Neural cell (in vitro differentiated cells): ENCODE data around the gene SLC26A5. TPM values are rescaled to one million over a fixed set of nuclear protein-coding genes. Genes with fewer than 3 reads are reported as not detected.

Experiments used
- H2AFZ ChIP-seq: fragments of 200-600, 300-800 bp; sonication (generic), shearing (Covaris generic); 2 replicates; pipeline ENCODE4 v1.6.0; 2014; ENCODE audit warnings: low read depth, mild to moderate bottlenecking, antibody characterized with exemption, low read length, moderate library complexity
- H3F3A ChIP-seq: fragments of 200-600 bp; shearing (Covaris generic); 2 replicates; pipeline ENCODE4 v1.6.1; 2016; ENCODE audit warnings: mild to moderate bottlenecking, moderate library complexity, mixed read lengths, antibody characterized with exemption, low read length; ENCODE audit not compliant: insufficient read depth, poor library complexity, severe bottlenecking
- H3K27ac ChIP-seq: fragments of 200-600, 300-800 bp; sonication (generic), shearing (Covaris generic); 2 replicates; pipeline ENCODE4 v1.5.1; 2014; ENCODE audit warnings: mild to moderate bottlenecking, low read length, moderate library complexity
- H3K27me3 ChIP-seq: fragments of 300-800, 200-600 bp; sonication (generic), shearing (Covaris generic); 2 replicates; pipeline ENCODE4 v1.6.0; 2014; ENCODE audit warnings: mild to moderate bottlenecking, low read depth, low read length, moderate library complexity; ENCODE audit not compliant: insufficient read depth
- H3K36me3 ChIP-seq: fragments of 300-800, 200-600 bp; sonication (generic), shearing (Covaris generic); 2 replicates; pipeline ENCODE4 v1.5.1; 2014; ENCODE audit warnings: mild to moderate bottlenecking, antibody characterized with exemption, low read length, moderate library complexity; ENCODE audit not compliant: insufficient read depth
- H3K4me2 ChIP-seq: fragments of 300-800, 200-600 bp; sonication (generic), shearing (Covaris generic); 2 replicates; pipeline ENCODE4 v1.6.0; 2014; ENCODE audit warnings: mild to moderate bottlenecking, low read length
- H3K4me3 ChIP-seq: fragments of 300-800, 200-600 bp; sonication (generic), shearing (Covaris generic); 2 replicates; pipeline ENCODE4 v1.5.1; 2014; ENCODE audit warnings: mild to moderate bottlenecking, low read length, moderate library complexity
- H3K79me2 ChIP-seq: fragments of 200-600 bp; shearing (Covaris generic); replicated peaks from 2 replicates; pipeline ENCODE4 v1.6.0; 2014; ENCODE audit warnings: mild to moderate bottlenecking, low read length, moderate library complexity; ENCODE audit not compliant: insufficient read depth
- H3K9ac ChIP-seq: fragments of 300-800, 200-600 bp; sonication (generic), shearing (Covaris generic); 2 replicates; pipeline ENCODE4 v1.6.1; 2016; ENCODE audit warnings: mild to moderate bottlenecking, low read length, mixed read lengths
- H3K9me2 ChIP-seq: fragments of 200-600 bp; shearing (Covaris generic); 2 replicates; pipeline ENCODE4 v1.6.1; 2016; ENCODE audit warnings: mild to moderate bottlenecking, low read length, mixed read lengths; ENCODE audit not compliant: insufficient read depth
- H3K9me3 ChIP-seq: fragments of 200-600, 300-800 bp; sonication (generic), shearing (Covaris generic); 2 replicates; pipeline ENCODE4 v1.6.1; 2016; ENCODE audit warnings: mild to moderate bottlenecking, mixed run types, low read length, moderate library complexity, mixed read lengths
- H4K20me1 ChIP-seq: fragments of 200-600 bp; shearing (Covaris generic); 2 replicates; pipeline ENCODE4 v1.6.1; 2016; ENCODE audit warnings: mild to moderate bottlenecking, mixed run types; ENCODE audit not compliant: insufficient read depth
- EP300 ChIP-seq: fragments of 450-650 bp; conservative IDR thresholded peaks from 2 replicates; pipeline ENCODE4 v1.6.1; 2014; ENCODE audit warnings: antibody characterized with exemption, mild to moderate bottlenecking, moderate library complexity; ENCODE audit not compliant: poor library complexity, severe bottlenecking
- EZH2 ChIP-seq: fragments of 200-600, 300-800 bp; shearing (Covaris generic), sonication (generic); IDR thresholded peaks from 2 replicates; pipeline ENCODE4 v1.6.1; 2014; ENCODE audit warnings: antibody characterized with exemption, low read length, borderline replicate concordance, mild to moderate bottlenecking; ENCODE audit not compliant: insufficient read depth, poor library complexity, severe bottlenecking
- MXI1 ChIP-seq: fragments of 450-650 bp; conservative IDR thresholded peaks from 2 replicates; pipeline ENCODE4 v1.6.1; 2014; ENCODE audit warnings: antibody characterized with exemption, mild to moderate bottlenecking; ENCODE audit not compliant: poor library complexity, severe bottlenecking
- POLR2AphosphoS5 ChIP-seq: IDR thresholded peaks from 2 replicates; pipeline ENCODE4 v1.6.1; 2012
- RAD21 ChIP-seq: fragments of 450-650 bp; conservative IDR thresholded peaks from 2 replicates; pipeline ENCODE4 v1.6.1; 2014; ENCODE audit warnings: antibody characterized with exemption, mild to moderate bottlenecking, moderate library complexity
- REST ChIP-seq: IDR thresholded peaks from 2 replicates; pipeline ENCODE4 v1.6.1; 2012; ENCODE audit warnings: borderline replicate concordance
- SMC3 ChIP-seq: fragments of 450-650 bp; conservative IDR thresholded peaks from 2 replicates; pipeline ENCODE4 v1.6.1; 2014; ENCODE audit warnings: antibody characterized with exemption, mild to moderate bottlenecking, moderate library complexity; ENCODE audit not compliant: poor library complexity
- TAF1 ChIP-seq: IDR thresholded peaks from 2 replicates; pipeline ENCODE4 v1.6.1; 2012; ENCODE audit warnings: low read depth
- polyA plus RNA-seq: library from polyadenylated mRNA; depleted of rRNA; stranded (reverse); fragments of >200 nt; gene quantifications from 2 replicates; pipeline ENCODE4 v1.2.3, GENCODE V29; 2014
- TF ChIP-seq, protein P1 (sequence below): fragments of 450-650 bp; IDR thresholded peaks from 2 replicates; pipeline ENCODE4 v1.5.1; 2014; ENCODE audit warnings: antibody characterized with exemption, mild to moderate bottlenecking, moderate library complexity; ENCODE audit not compliant: poor library complexity, severe bottlenecking

Gene SLC26A5
- polyA plus RNA-seq, 1 donor from 2014 or later = not detected

DNA sequence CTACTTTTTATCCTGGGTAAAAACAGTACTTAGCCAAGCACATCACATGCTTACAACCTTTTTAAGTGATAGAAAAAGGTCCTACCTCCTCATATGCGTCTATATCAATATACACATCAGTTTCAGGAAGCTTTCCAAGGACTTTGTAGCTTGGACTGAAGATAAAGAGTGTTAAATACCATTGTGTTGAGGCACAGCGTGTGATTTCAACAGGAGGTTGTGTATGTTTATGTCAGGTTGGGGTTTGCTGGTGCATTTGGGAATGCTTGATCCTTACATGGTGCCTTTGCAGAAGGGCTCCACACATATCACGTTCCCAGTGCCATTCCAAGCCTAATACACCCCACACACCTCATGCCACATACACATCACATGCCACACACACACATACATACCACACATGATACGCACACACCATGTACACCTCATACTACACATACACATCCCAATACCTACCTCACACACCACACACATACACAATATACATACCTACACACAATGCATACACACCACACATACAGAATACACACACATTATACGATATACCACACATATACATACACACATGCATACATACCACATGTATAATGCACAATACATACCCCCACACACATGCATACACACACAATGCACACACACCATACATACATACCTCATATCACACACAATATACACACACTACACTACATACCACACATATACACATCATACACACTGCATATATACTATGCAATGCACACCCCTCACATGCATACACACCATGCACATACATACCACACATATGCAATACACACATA, 65.4 kb downstream of the SLC26A5 start:
- Histone ChIP-seq H3K27me3 (no peaks in the 10 kb centered on the region), H3K4me3 (no peak overlapping the region), H2AFZ (no peak overlapping the region), H3F3A (no peaks in the 10 kb centered on the region), H3K79me2 (no peaks in the 10 kb centered on the region), H3K9me3 (no peaks in the 10 kb centered on the region), H3K9ac (no peak overlapping the region), H4K20me1 (no peaks in the 10 kb centered on the region), H3K9me2 (no peaks in the 10 kb centered on the region), H3K27ac (no peak overlapping the region), H3K36me3 (no peaks in the 10 kb centered on the region), H3K4me2 (no peak overlapping the region)
- TF ChIP-seq SMC3 = no peak
- no peak for TF ChIP-seq EZH2
- no peak for TF ChIP-seq REST
- TF ChIP-seq EP300 = no peak

DNA sequence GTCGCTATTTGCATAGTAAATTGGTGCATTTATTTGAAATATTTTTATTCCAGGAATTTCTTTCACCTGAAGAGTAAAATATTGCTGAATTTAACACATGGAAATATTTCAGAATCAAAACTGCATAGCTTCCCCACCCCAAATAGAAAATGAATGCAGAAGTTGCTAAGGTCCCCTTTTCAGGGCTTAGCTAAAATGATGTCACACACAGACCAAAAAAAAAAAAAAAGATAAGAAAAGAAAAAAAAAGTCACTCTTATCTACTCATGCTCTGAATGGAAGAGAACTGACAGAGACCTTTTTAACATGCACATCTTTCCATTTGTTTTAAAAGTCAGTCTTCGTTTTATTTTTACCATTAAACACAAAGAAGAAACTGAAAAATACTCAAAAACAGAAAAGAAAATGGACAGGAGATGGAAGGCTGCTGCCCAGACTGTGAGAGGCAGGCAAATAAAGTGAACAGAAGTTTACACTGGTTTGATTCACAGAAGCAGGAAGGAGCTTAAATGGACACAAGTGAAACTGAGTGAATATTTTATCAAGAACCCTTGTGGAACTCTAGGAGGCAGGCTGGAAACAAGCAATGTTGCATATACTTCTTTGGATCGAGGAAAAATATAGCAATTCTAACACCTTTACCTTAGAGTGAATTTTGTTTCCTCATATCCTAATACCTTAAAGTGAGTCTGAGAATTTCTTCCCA, 66.6 kb downstream of the SLC26A5 start:
- Histone ChIP-seq H3F3A (no peaks in the 10 kb centered on the region), H3K27me3 (no peaks in the 10 kb centered on the region), H3K9me2 (no peaks in the 10 kb centered on the region), H3K9ac (no peak overlapping the region), H3K27ac (no peak overlapping the region), H3K36me3 (no peaks in the 10 kb centered on the region), H3K4me2 (no peak overlapping the region), H3K9me3 (no peaks in the 10 kb centered on the region), H2AFZ (no peak overlapping the region), H3K79me2 (no peaks in the 10 kb centered on the region), H3K4me3 (no peak overlapping the region), H4K20me1 (no peaks in the 10 kb centered on the region)
- TF ChIP-seq RAD21 (no peak), TAF1 (no peak), MXI1 (no peak), EZH2 (no peak), EP300 (no peak), REST (no peak), SMC3 (no peak), POLR2AphosphoS5 (no peak)
- TF ChIP-seq, protein P1, sequence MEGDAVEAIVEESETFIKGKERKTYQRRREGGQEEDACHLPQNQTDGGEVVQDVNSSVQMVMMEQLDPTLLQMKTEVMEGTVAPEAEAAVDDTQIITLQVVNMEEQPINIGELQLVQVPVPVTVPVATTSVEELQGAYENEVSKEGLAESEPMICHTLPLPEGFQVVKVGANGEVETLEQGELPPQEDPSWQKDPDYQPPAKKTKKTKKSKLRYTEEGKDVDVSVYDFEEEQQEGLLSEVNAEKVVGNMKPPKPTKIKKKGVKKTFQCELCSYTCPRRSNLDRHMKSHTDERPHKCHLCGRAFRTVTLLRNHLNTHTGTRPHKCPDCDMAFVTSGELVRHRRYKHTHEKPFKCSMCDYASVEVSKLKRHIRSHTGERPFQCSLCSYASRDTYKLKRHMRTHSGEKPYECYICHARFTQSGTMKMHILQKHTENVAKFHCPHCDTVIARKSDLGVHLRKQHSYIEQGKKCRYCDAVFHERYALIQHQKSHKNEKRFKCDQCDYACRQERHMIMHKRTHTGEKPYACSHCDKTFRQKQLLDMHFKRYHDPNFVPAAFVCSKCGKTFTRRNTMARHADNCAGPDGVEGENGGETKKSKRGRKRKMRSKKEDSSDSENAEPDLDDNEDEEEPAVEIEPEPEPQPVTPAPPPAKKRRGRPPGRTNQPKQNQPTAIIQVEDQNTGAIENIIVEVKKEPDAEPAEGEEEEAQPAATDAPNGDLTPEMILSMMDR = no peak
